HUES6 (cell line): ENCODE measurements around the gene MAP2K2.
"Not testable (repeated sequence)": the region's sequence is repeated elsewhere in the genome, so short reads cannot be mapped to it uniquely, and the experiment has no call there.

Experiments
- H3K27ac ChIP-seq: 2 replicates; pipeline ENCODE4 v1.7.0; 2013; ENCODE audit warnings: low read depth, mild to moderate bottlenecking, low read length, inconsistent platforms
- H3K27me3 ChIP-seq: 2 replicates; pipeline ENCODE4 v1.6.1; 2013; ENCODE audit warnings: low read length; ENCODE audit not compliant: control insufficient read depth, insufficient read depth
- H3K36me3 ChIP-seq: 2 replicates; pipeline ENCODE4 v1.6.1; 2013; ENCODE audit warnings: low read length; ENCODE audit not compliant: control insufficient read depth, insufficient read depth
- H3K4me1 ChIP-seq: 2 replicates; pipeline ENCODE4 v1.6.1; 2013; ENCODE audit warnings: low read length; ENCODE audit not compliant: control insufficient read depth, insufficient read depth
- H3K4me3 ChIP-seq: 2 replicates; pipeline ENCODE4 v1.5.1; 2013; ENCODE audit warnings: low read depth, low read length
- H3K9ac ChIP-seq: one replicate; pipeline ENCODE4 v1.6.1; 2013; ENCODE audit warnings: mild to moderate bottlenecking, low read length
- H3K9me3 ChIP-seq: 2 replicates; pipeline ENCODE4 v1.6.1; 2013; ENCODE audit warnings: low read depth, low read length; ENCODE audit not compliant: control insufficient read depth, insufficient read depth

Gene MAP2K2

DNA sequence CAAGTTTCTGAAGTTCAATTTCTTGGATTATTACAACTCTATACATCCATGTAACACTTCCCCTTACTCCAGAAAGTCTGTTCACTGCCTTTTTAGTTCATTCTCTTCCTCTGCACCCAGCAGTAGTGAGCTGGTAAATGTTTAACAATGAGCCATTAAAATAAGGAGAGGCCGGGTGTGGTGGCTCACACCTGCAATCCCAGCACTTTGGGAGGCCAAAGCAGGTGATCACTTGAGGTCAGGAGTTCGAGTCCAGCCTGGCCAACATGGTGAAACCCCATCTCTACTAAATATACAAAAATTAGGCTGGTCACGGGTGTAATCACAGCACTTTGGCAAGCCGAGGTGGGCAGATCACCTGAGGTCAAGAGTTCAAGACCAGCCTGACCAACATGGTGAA lies 3.4 kb upstream of the MAP2K2 start:
- H3K4me1 ChIP-seq, result peaks cover 16% of the 10 kb centered on the region
- H3K27ac ChIP-seq, H3K9ac ChIP-seq, H3K4me3 ChIP-seq, H3K27me3 ChIP-seq, H3K9me3 ChIP-seq, H3K36me3 ChIP-seq: not testable (repeated sequence)

DNA sequence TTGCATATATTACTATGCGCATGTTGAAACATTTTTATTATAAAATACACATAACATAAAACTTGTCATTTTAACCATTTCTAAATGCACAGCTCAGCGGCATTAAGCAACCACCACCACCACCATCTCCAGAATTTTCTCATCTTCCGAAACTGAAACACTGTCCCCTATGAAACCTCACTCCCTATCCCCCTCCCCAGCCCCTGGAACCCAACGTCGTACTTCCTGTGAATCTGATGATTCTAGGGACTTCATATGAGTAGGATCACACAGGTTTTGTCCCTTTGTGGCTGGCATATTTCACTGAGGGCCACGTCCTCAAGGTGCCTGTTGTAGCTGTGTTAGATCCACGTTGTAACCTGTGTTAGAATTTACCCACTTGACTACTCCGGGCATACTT lies 716 bp upstream of the MAP2K2 start:
- Histone ChIP-seq H3K4me1 (peaks cover 9% of the 10 kb centered on the region), H3K9ac (no peak overlapping the region), H3K36me3 (peaks cover 11% of the 10 kb centered on the region), H3K4me3 (peak overlapping the region; percentile 79), H3K9me3 (no peaks in the 10 kb centered on the region), H3K27me3 (no peaks in the 10 kb centered on the region), H3K27ac (no peak overlapping the region)

DNA sequence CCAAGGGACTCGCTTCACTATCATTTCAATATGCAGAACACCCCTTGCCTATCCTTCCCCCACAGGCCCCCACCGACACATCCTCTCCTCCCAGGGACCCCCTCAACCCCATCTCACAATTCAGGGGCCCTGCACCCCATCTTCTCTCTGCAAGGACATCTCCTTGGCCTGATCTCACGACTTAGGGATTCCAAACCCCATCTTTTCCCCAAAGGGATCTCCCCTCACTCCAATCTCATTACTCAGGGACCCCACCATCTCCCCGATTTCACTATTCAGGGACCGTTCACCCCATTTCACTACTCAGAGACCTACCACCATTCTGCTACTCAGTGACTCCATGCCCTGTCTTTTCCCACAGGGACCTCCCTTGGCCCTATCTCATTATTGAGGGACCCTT lies 1.4 kb downstream of the MAP2K2 start:
- no peak overlapping the region for H3K27ac ChIP-seq
- H3K4me3 ChIP-seq, result peak overlapping the region; percentile 79
- peaks cover 19% of the 10 kb centered on the region for H3K36me3 ChIP-seq
- H3K27me3 ChIP-seq, result no peaks in the 10 kb centered on the region
- no peaks in the 10 kb centered on the region for H3K9me3 ChIP-seq
- H3K9ac ChIP-seq, result peak overlapping the region; percentile 82
- peaks cover 9% of the 10 kb centered on the region for H3K4me1 ChIP-seq

DNA sequence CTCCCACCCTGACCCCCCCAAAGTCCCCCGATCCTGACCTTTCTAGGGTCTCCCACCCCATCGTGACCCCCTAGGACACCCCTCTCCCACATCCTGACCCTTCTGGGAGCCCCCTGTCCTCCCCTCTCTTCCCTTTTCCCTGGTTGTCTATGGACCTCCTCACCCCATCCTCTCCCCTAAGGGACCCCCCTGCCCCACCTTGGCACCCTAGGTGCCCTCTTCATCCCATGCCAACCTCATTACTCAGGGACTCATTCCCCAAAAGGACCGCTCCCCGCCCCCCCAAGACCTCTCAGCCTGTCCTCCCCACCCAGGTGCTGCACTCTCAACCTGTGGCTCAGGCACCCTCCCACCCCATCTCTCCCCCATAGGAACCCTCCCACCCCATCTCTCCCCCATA lies 2.1 kb downstream of the MAP2K2 start:
- Histone ChIP-seq H3K4me3 (no peak overlapping the region), H3K27me3 (no peaks in the 10 kb centered on the region), H3K36me3 (peaks cover 25% of the 10 kb centered on the region), H3K9ac (no peak overlapping the region), H3K9me3 (no peaks in the 10 kb centered on the region), H3K27ac (no peak overlapping the region), H3K4me1 (peaks cover 9% of the 10 kb centered on the region)

DNA sequence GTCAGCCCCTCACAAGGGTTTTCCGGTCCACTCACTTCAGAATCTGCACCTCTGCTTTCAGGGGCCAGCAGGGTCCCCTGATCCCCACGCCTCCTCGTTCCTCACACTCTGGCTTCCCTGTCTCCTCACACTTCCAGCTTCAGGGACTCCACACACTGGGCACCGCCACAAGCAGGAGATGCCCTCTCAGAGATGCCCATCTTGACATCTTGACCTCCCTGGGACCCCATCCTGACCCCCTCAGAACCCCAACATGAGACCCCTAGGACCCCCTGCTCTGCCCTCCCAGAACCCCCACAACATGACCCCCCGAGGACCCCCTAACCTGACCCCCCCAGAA lies 2.7 kb downstream of the MAP2K2 start:
- no peak overlapping the region for H3K9ac ChIP-seq
- no peaks in the 10 kb centered on the region for H3K27me3 ChIP-seq
- no peaks in the 10 kb centered on the region for H3K9me3 ChIP-seq
- peaks cover 9% of the 10 kb centered on the region for H3K4me1 ChIP-seq
- no peak overlapping the region for H3K27ac ChIP-seq
- peaks cover 31% of the 10 kb centered on the region for H3K36me3 ChIP-seq
- no peak overlapping the region for H3K4me3 ChIP-seq

DNA sequence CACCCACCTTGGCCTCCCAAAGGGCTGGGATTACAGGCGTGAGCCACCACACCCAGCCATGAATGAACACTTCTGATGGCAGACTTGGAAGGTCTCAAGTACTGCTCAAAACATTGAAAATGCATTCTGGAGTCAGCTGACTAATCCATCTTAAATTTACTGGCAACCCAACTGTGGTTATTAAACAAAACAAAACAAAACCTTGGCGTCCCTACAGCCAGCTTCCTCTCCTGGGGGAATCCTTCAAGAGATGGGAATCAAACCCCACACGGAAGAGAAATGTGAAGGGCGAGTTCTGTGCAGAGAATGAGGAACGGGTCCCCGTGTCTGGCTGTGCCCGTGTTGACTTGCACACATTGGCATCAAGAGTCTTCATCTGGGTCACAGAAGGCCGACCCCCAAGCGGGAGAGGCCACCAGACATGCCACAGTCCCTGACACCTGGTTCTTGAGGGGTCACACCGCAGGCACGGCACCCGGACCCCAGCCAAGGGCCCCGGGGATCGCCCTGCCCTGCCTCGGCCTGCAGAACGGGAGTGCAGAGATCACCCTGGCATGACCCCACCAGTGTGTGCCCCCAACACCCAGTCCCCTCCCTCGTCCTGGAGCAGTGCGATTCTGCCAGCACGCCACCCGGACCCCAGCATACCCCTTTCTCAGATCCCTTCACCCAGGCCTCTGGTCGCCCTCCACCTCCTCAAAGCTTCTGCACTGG lies 3.2 kb downstream of the MAP2K2 start:
- Histone ChIP-seq H3K9me3 (no peaks in the 10 kb centered on the region), H3K4me3 (no peak overlapping the region), H3K27ac (no peak overlapping the region), H3K9ac (no peak overlapping the region), H3K36me3 (peaks cover 34% of the 10 kb centered on the region), H3K27me3 (no peaks in the 10 kb centered on the region), H3K4me1 (peaks cover 9% of the 10 kb centered on the region)

DNA sequence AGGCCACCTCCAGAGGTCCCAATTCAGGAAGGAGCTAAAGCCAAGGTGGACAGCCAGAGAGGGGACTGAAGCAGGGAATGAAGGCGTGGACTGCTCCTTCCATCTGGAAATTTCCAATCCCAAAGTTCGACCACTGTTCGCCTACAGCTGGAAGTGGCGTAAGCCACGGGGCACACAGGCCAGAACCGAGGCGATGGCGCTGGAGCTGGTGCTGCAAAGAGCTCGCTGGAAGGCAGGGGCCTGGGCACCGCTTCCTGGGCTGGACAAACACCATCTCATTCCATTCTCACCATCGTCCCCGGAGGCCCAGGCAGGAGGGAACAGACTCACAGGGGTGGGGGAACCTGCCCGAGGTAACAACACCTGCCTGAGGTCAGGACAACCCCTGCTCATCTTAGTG lies 4.2 kb downstream of the MAP2K2 start:
- Histone ChIP-seq H3K27ac (no peak overlapping the region), H3K4me3 (no peak overlapping the region), H3K9me3 (no peaks in the 10 kb centered on the region), H3K27me3 (no peaks in the 10 kb centered on the region), H3K36me3 (peaks cover 43% of the 10 kb centered on the region), H3K9ac (no peak overlapping the region), H3K4me1 (peaks cover 9% of the 10 kb centered on the region)

DNA sequence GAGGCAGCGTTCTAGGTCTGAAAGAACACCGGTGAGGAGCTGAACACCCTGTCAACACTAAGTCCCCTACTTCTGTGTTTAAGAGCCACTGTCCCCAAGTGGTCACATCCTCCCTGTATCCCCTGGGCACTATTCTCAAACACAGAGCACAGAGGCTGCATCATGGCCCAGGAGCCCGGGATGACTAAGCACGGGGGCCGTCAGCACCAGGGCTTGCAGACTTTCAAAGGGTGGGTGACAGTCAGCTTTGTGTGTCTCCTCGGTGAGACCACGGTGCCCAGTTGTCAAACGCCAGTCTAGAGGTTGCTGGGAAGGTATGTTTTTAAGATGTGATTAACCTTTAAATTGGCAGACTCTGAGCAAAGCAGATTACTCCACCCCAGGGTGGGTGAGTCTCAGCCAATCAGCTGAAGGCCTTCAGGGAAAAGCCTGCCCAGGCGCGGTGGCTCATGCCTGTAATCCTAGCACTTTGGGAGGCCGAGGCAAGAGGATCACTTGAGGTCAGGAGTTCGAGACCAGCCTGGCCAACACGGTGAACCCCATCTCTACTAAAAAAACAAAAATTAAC lies 8.0 kb downstream of the MAP2K2 start:
- H3K4me1 ChIP-seq, result no peaks in the 10 kb centered on the region
- no peak overlapping the region for H3K9ac ChIP-seq
- H3K27me3 ChIP-seq, result no peaks in the 10 kb centered on the region
- no peak overlapping the region for H3K27ac ChIP-seq
- peaks cover 74% of the 10 kb centered on the region for H3K36me3 ChIP-seq
- H3K9me3 ChIP-seq, result 0 out of 2 replicates have a peak, but pooled peaks cover 2% of the 10 kb centered on the region
- H3K4me3 ChIP-seq, result no peak overlapping the region

DNA sequence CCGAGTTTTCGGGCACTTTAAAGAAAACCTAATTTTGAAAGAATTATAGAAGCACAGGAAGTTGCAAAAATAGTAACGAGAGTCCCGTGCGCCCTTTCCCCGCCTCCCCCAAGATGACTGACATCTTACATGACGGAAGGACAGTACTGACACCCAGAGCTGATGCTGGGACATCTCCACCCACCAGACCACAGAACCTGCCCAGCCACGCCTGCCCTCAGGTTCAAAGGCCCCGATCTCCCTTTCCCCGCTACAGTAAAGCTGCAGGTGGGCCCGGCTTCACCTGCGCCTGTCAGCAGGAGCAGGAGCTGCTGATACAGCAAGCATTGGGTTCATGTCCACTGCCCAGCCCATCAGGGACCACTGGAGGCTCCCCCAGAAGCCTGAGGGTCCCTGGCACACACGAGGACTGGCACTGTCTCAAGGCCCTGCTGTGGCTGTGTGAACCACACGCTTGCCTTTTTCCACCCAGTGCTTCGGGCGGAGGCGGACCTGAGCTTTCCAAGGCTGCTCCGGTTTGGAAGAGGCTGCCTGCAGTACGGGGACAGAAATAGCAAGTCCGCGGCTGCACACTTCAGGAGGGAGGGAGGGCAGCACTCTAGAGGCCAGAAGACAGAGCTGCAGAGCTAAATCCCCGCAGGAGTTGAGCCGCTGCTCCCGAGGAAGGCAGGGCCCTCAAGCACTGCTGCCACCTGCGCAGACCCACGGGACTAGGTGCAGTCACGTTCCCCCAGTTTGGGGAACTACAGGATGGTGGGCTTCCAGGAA lies 8.7 kb downstream of the MAP2K2 start:
- no peaks in the 10 kb centered on the region for H3K4me1 ChIP-seq

DNA sequence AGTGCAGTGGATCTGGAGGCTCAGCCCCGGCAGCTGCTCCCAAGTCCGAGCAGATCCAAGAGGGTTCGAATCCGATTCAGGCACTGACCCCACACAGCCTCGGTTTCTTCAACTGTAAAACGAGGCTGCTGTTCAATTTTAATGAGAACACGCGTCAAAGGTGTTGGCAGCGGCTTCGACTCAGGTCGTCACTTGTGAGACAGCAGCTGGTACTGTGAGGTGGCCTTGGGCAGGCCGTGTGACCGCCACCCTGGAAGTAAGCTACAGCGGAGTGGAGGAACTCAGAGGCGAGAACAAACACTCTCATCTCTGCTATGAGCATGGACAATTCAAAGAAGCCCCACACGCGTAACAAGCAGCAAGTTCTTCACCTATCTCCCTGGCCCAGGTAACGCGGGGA lies 9.7 kb downstream of the MAP2K2 start:
- Histone ChIP-seq H3K4me1 (no peaks in the 10 kb centered on the region), H3K27me3 (no peaks in the 10 kb centered on the region), H3K27ac (no peak overlapping the region), H3K36me3 (peaks cover 80% of the 10 kb centered on the region), H3K9me3 (0 out of 2 replicates have a peak, but pooled peaks cover 2% of the 10 kb centered on the region), H3K9ac (no peak overlapping the region), H3K4me3 (no peak overlapping the region)

More for the DNA sequence above, 8.7 kb downstream of the MAP2K2 start:
- H3K27me3 ChIP-seq, result no peaks in the 10 kb centered on the region
- H3K9me3 ChIP-seq, result 0 out of 2 replicates have a peak, but pooled peaks cover 2% of the 10 kb centered on the region
- H3K36me3 ChIP-seq, result peaks cover 78% of the 10 kb centered on the region
- no peak overlapping the region for H3K4me3 ChIP-seq
- no peak overlapping the region for H3K9ac ChIP-seq
- no peak overlapping the region for H3K27ac ChIP-seq

DNA sequence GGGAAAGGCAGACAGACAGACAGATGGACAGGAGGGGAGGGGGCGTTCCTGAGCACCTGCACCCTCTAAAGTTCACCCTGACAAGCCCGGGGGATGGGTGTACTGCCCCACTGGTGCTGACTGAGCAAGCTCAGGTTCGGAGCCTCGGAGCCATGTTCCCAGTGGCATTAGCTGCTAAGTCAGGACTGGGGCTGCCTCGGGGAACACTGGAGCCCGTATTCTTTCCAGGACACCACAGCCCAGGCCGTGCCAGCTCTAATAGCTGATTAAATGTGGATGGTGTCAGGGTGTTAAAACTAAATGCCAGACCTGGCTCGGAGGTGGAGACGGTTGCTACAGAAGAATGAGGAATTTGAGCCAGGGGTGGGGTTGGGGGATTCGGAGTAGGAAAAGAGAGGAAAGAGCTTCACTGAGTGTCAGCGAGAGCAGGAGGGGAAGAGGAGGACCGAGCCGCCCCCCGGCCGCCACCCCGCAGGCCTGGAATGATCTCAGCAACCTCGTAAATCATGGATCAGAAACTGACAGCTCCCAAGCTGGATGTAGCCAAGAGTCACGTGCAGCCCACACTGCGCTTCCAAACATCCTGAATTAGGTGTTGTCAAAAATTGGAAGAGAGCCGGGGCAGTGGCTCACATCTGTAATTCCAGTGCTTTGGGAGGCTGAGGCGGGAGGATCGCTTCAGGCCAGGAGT lies 10.4 kb downstream of the MAP2K2 start:
- Histone ChIP-seq H3K27me3 (no peaks in the 10 kb centered on the region), H3K9me3 (0 out of 2 replicates have a peak, but pooled peaks cover 2% of the 10 kb centered on the region), H3K9ac (no peak overlapping the region), H3K27ac (no peak overlapping the region), H3K36me3 (peaks cover 86% of the 10 kb centered on the region), H3K4me3 (no peak overlapping the region), H3K4me1 (no peaks in the 10 kb centered on the region)
